Duodenal mucosa (tissue), 2 donors: ENCODE measurements around the gene VRK3.

Source experiments
- H3K27ac ChIP-seq: one replicate; pipeline ENCODE4 v1.7.0; 2013; ENCODE audit warnings: low read depth, low read length
- H3K27me3 ChIP-seq, 2 donors: one replicate each; pipeline ENCODE4 v1.7.0; 2013; ENCODE audit warnings: low read length in 2 of 2, control low read depth in 1 of 2; ENCODE audit not compliant: insufficient read depth in 2 of 2, control insufficient read depth in 1 of 2
- H3K36me3 ChIP-seq, 2 donors: one replicate each; pipeline ENCODE4 v1.7.0; 2013; ENCODE audit warnings: low read length in 2 of 2, control low read depth in 1 of 2; ENCODE audit not compliant: insufficient read depth in 2 of 2, control insufficient read depth in 1 of 2
- H3K4me1 ChIP-seq, 2 donors: one replicate each; pipeline ENCODE4 v1.7.0; 2013; ENCODE audit warnings: low read length in 2 of 2, control low read depth in 1 of 2; ENCODE audit not compliant: insufficient read depth in 2 of 2, control insufficient read depth in 1 of 2
- H3K4me3 ChIP-seq, 2 donors: one replicate each; pipeline ENCODE4 v1.7.0; 2013; ENCODE audit warnings: low read length in 2 of 2, low read depth in 1 of 2
- H3K9ac ChIP-seq, 2 donors: one replicate each; pipeline ENCODE4 v1.7.0; 2013; ENCODE audit warnings: low read length in 2 of 2, low read depth in 1 of 2
- H3K9me3 ChIP-seq, 2 donors: one replicate each; pipeline ENCODE4 v1.7.0; 2013; ENCODE audit warnings: low read length in 2 of 2, control low read depth in 1 of 2; ENCODE audit not compliant: control insufficient read depth in 1 of 2

VRK3 gene

DNA sequence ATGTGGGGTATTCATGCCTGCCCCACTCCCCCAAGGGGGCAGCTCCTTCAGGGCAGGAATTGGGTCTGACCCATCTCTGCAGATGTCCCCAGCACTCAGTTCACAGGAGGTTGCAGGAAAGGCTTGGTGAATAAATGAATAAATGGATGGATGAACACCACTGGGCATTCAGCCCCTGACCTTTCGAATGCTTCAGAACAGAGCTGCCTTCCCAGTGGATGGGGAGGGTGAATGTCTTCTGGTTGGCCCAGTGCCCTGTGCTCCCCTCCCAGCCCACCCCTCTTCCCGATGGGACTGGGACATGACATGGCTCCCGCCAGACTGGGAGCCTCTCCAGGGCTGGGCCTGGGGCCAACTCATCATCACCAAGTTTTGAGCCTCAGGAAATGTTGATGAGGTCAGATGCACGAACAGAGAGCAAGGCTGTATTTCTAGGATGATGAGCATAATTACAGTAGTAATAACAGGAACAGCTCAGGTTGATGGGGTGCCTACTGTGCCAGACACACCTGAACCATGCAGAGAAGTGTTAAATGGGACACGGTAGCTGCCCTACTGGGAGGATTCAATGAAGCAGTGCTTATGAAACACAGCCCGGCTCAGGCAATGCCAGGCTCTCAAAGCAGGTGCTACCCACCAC lies 25.7 kb downstream of the VRK3 start:
- Histone ChIP-seq H3K9ac (no peak overlapping the region), H3K4me3 (no peak overlapping the region), H3K4me1 (peaks cover 0 to 5% of the 10 kb centered on the region in 2 donors), H3K27ac (no peak overlapping the region), H3K36me3 (peaks cover 38 to 88% of the 10 kb centered on the region in 2 donors), H3K9me3 (no peaks in the 10 kb centered on the region), H3K27me3 (no peaks in the 10 kb centered on the region)

DNA sequence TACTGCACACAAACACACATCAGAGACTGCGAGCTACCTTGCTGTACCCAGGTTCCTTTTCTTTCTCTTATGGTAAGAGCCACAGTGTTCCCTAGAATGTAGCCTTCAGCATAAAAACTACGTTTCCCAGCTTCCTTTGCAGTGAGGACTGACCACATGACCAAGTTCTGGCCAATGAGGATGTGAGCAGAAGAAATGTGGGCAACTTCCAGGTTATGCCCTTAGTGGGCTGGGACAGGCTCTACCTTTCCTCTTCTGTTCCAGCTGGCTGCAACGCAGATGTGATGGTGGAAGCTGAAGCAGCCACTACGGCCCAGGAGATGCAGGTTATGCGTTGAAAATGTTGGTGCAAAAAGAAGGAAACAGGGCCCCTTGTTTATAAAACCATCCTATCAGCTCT lies 27.5 kb downstream of the VRK3 start:
- no peak overlapping the region for H3K9ac ChIP-seq
- no peaks in the 10 kb centered on the region for H3K27me3 ChIP-seq
- no peaks in the 10 kb centered on the region for H3K9me3 ChIP-seq
- H3K4me1 ChIP-seq: no peaks in the 10 kb centered on the region
- H3K36me3 ChIP-seq: peaks cover 34 to 88% of the 10 kb centered on the region in 2 donors
- no peak overlapping the region for H3K27ac ChIP-seq
- no peak overlapping the region for H3K4me3 ChIP-seq

- Histone ChIP-seq H3K9me3 (no peaks in the 10 kb centered on the region), H3K4me3 (no peak overlapping the region), H3K4me1 (no peaks in the 10 kb centered on the region), H3K36me3 (peaks cover 51 to 87% of the 10 kb centered on the region in 2 donors), H3K27me3 (no peaks in the 10 kb centered on the region), H3K27ac (no peak overlapping the region), H3K9ac (no peak overlapping the region)
Observed at GRCh38 chr19:49988433-49988832, 36.7 kb downstream of the VRK3 start.

- H3K9me3 ChIP-seq: no peaks in the 10 kb centered on the region
- H3K36me3 ChIP-seq: peaks cover 54 to 84% of the 10 kb centered on the region in 2 donors
- H3K9ac ChIP-seq: no peak overlapping the region
- H3K27me3 ChIP-seq: no peaks in the 10 kb centered on the region
- no peak overlapping the region for H3K4me3 ChIP-seq
- H3K4me1 ChIP-seq: no peaks in the 10 kb centered on the region
- H3K27ac ChIP-seq: no peak overlapping the region
Observed at GRCh38 chr19:49988007-49988406, 37.2 kb downstream of the VRK3 start.

DNA sequence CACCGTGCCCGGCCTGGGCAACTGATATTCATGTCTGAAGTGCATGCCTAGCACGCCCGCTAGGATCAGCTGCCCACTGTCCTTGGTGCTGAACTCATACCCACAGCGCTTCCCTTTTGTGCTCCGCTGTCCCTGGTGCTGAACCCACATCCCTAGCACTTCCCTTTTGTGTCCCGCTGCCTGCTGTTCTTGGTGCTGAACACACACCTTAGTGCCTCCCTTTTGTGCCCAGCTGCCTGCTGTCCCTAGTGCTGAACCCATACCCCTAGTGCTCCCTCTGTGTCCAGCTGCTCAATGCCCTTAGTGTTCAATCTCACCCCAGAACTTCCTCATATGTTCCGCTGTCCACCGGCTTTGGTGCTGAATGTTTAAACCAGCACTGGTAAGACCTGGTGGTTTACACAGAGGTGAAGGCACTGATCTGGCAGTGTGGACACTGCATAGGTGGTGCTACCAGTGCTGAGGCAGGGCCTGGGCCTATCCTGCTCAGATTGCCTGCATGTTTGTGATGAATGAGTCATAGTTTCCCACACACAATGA lies 37.9 kb downstream of the VRK3 start:
- no peak overlapping the region for H3K9ac ChIP-seq
- H3K36me3 ChIP-seq: peaks cover 47 to 82% of the 10 kb centered on the region in 2 donors
- no peak overlapping the region for H3K27ac ChIP-seq
- no peaks in the 10 kb centered on the region for H3K9me3 ChIP-seq
- H3K27me3 ChIP-seq: no peaks in the 10 kb centered on the region
- no peak overlapping the region for H3K4me3 ChIP-seq
- no peaks in the 10 kb centered on the region for H3K4me1 ChIP-seq

GRCh38 chr19:49986354-49986753 lies 38.8 kb downstream of the VRK3 start:
- Histone ChIP-seq H3K9me3 (no peaks in the 10 kb centered on the region), H3K4me3 (no peak overlapping the region), H3K36me3 (peaks cover 50 to 81% of the 10 kb centered on the region in 2 donors), H3K4me1 (no peaks in the 10 kb centered on the region), H3K27ac (no peak overlapping the region), H3K27me3 (no peaks in the 10 kb centered on the region), H3K9ac (no peak overlapping the region)

DNA sequence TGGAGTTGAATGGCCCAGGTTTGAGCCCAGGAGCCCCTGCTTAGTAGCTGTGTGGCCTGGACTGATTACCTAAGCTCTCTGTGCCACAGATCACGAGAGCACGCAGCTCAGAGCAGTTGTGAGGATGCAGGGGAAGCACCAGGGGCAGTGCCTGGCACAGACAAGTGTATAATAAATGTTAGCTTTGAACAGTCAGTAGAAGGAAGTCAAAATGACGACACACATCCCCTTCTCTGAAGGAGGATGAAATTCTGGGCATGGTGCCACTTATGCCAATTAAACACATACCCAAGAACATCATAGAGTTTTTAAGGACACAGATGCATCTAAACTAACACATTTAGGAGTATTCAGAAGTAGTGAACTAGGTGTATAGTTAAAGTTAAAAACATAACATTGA lies 39.3 kb downstream of the VRK3 start:
- H3K4me3 ChIP-seq: no peak overlapping the region
- no peak overlapping the region for H3K27ac ChIP-seq
- no peaks in the 10 kb centered on the region for H3K9me3 ChIP-seq
- H3K36me3 ChIP-seq: peaks cover 50 to 76% of the 10 kb centered on the region in 2 donors
- no peaks in the 10 kb centered on the region for H3K4me1 ChIP-seq
- no peak overlapping the region for H3K9ac ChIP-seq
- no peaks in the 10 kb centered on the region for H3K27me3 ChIP-seq

DNA sequence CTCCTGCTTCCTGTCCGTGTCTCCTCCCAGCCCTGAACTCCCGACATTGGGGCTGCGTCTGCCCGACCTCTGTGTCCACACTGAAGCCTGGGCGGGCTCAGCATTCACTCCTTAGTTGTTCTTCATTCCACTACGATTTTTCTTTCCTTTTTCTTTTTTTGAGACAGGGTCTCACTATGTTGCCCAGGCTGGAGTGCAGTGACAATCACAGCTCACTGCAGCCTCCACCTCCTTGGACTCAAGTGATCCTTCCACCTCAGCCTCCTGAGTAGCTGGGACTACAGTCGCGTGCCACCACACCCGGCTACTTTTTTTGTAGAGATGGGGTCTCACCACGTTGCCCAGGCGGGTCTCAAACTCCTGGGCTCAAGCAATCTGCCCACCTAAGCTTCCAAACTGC lies 40.7 kb downstream of the VRK3 start:
- H3K27me3 ChIP-seq: no peaks in the 10 kb centered on the region
- no peak overlapping the region for H3K9ac ChIP-seq
- no peak overlapping the region for H3K27ac ChIP-seq
- H3K36me3 ChIP-seq: peaks cover 47 to 66% of the 10 kb centered on the region in 2 donors
- H3K9me3 ChIP-seq: no peaks in the 10 kb centered on the region
- H3K4me3 ChIP-seq: no peak overlapping the region
- H3K4me1 ChIP-seq: no peaks in the 10 kb centered on the region

DNA sequence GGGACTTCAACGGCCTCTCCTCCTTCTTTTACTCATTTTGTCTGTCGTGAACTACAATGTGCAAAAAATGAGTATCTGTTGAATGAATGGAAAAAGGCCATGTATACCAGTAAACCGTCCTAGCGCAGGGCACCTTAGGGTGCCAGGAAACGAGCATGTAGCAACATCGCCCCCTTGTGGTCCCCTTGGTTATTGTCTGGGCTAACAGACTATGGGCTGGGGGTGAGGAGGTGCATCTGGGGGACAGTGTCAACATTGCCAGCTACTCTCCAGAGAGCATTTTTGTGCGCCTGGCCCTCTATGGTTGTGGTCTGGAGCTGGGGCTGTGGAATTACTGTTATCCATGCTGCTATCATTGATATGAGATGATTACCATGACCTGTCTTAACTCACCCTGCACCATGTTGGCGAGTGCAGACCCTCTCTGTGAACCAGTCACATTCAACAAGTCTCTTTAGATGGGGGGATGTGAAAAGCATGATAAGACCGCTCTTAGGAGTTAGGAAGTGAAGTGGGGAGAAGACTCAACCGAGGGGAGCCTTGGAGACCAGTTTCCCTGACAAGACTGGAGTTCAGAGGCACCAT lies 41.4 kb downstream of the VRK3 start:
- no peak overlapping the region for H3K9ac ChIP-seq
- H3K4me3 ChIP-seq: no peak overlapping the region
- peaks cover 48 to 65% of the 10 kb centered on the region in 2 donors for H3K36me3 ChIP-seq
- no peaks in the 10 kb centered on the region for H3K4me1 ChIP-seq
- H3K9me3 ChIP-seq: no peaks in the 10 kb centered on the region
- H3K27ac ChIP-seq: no peak overlapping the region
- H3K27me3 ChIP-seq: no peaks in the 10 kb centered on the region

DNA sequence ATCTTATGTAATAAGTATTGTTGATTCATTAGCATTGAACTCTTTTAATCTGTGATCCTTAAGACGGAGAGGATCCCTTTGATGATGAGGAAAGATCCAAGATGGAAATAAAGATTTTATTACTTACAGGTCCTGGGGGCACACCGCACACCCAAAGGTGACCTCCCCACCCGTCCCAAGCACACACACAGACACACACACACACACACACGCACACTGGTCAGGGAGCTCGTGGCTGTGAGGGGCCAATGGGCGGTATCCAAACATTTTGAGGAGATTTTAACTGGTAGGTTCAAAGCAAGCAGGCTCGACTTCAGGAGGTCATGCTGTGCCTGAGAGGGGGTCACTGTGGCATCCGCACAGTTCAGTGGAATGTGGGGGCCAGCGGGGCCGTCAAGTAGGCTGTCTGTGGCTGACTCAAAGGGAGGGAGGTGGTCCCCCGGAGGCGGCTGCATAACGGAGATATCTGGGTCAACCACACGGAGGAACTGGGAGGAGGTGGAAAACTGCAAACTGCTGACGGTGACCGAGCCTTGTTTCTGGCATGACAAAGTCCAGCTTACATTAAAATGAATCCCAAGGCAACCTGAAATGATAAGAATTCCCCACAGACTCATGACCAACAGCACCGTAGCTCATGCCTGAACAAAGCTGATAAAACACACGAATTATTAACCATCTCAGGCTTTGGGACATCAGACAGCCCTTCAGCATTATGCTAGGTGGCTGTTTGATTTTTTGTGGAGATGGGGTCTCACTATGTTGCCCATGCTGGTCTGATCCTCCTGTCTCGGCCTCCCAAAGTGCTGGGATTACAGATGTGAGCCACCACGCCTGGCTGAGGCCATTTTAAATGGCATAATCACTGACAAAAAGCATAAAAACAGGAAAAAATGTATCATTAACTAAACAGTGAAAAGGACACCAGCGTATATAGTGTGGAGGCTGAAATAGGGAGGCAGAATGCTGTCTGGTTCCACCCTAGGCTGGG lies 43.3 kb downstream of the VRK3 start:
- Histone ChIP-seq H3K9me3 (no peaks in the 10 kb centered on the region), H3K27me3 (no peaks in the 10 kb centered on the region), H3K27ac (no peak overlapping the region), H3K36me3 (peaks cover 50 to 68% of the 10 kb centered on the region in 2 donors), H3K4me3 (no peak overlapping the region), H3K4me1 (peaks cover 0 to 5% of the 10 kb centered on the region in 2 donors), H3K9ac (no peak overlapping the region)
